Measurements from ENCODE around the gene DEFB125.
A peak's percentile ranks its signal among the peaks of the same experiment; 100 is the strongest.
"Not testable (repeated sequence)": the region's sequence is repeated elsewhere in the genome, so short reads cannot be mapped to it uniquely, and the experiment has no call there.

DEFB125 gene, protein sequence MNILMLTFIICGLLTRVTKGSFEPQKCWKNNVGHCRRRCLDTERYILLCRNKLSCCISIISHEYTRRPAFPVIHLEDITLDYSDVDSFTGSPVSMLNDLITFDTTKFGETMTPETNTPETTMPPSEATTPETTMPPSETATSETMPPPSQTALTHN

DNA sequence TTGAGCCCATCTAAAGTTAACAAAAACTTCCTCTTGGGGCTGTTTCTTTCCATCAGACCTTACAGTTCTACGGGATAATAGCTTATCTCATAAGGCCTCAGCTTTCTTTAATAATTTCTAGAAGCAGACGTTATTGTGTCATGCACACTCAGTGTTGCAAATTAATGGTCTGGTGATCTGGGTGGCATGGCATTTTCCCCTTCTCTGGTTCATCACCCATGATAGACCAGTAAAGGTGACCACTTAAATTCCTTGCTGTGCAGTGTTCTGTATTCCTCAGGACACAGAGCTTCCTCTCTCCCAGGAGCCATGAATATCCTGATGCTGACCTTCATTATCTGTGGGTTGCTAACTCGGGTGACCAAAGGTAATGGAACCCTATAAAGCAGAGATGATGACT, at the start of gene DEFB125:
Gene DEFB125 (plus strand): TSS at position 272 of the 400 bp plus-strand sequence. CDS start 38 bp downstream, at position 310.
- DNase-seq (ENCODE audit: low spot score) = no peak
- no peak for FAIRE-seq

DNA sequence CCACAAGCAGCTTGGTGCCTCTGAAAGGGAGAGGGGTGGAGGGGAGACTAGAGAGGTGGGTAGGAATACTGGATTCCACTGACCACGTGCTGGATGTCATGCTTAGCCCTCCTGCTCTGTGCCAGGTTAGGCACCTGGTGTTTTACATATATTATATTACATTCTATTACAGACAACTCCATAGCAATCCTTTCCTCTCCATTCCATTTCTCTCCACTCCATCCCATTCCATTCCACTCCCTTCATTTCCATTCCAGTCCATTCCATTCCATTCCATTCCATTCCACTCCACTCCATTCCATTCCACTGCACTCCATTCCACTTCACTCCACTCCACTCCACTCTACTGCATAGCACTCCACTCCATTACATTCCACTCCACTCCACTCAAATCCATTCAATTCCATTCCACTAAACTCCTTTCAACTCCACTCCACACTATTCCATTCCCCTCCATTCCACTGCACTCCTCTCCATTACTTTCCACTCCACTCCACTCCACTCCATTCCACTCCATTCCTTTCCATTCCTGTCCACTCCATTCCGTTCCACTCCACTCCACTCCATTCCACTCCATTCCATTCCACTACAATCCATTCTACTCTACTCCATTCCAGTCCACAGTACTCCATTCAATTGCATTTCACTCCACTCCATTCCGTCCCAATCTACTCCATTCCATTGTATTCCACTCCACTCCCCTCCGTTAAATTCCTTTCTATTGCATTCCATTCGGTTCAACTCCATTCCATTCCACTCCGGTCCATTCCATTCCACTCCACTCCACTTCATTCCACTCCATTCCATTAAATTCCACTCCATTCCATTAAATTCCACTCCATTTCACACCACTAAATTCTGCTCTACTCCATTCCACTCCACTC, 27.2 kb upstream of the DEFB125 start:
- FAIRE-seq = no peak
- DNase-seq (ENCODE audit: low spot score) = no peak

DNA sequence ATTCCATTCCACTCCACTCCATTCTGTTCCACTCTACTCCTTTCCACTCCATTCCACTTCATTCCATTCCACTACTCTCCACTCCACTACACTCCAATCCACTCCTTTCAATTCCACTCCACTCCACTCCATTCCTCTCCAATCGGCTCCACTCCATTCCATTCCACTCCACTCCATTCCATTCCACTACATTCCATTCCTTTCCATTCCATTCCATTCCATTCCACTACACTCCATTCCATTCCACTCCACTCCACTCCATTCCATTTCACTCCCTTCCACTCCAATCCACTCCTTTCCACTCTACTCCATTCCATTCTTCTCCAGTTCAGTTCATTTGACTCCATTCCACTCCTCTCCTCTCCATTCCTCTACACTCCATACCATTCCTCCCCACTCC, 26.2 kb upstream of the DEFB125 start:
- FAIRE-seq (no peak), DNase-seq (ENCODE audit: low spot score) (no peak)

DNA sequence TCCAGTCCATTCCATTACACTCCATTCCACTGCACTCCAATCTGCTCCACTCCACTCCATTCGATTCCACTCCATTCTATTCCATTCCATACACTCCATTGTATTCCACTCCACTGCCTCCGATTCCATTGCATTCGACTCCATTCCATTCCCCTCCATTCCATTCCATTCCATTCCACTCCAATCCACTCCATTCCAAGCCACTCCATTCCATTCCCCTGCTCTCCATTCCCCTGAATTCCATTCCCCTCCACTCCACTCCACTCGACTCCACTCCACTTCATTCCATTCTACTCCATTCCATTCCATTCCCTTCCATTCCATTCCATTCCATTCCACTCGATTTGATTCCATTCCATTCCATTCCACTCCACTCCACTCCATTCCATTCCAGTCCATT, 25.7 kb upstream of the DEFB125 start:
- DNase-seq (ENCODE audit: low spot score) (no peak), FAIRE-seq (no peak)

DNA sequence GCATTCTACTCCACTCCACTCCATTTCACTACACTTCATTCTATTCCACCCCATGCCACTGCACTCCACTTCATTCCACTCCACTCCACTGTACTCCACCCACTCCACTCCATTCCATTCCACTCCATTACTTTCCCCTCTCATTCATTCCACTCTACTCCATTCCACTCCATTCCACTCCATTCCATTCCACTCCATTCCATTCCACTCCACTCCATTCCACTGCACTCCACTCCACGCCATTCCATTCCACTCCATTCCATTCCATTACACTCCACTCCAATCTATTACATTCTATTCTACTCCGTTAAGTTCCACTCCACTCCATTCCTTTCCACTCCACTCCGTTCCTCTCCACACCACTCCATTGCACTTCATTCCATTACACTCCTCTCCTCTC, 25.0 kb upstream of the DEFB125 start:
- FAIRE-seq = no peak

DNA sequence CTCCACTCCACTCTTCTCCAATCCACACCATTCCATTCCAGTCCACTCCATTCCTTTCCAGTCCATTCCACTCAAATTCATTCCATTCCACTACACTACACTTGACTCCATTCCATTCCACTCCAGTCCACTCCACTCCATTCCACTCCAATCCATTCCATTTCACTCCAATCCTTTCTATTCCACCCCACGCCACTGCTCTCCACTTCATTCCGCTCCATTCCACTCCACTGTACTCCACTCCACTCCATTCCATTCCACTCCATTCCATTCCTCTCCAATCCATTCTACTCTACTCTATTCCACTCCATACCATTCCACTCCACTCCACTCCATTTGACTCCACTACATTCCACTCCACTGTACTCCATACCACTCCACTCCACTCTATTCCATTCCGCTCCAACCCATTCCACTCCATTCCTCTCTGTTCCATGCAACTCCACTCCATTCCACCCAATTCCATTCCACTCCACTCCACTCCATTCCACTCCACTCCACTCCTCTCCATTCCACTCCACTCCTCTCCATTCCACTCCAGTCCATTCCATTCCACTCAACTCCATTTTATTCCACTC, 23.4 kb upstream of the DEFB125 start:
- DNase-seq (ENCODE audit: low spot score) (no peak), FAIRE-seq (no peak)

More for the DNA sequence above, 25.0 kb upstream of the DEFB125 start:
- no peak for DNase-seq (ENCODE audit: low spot score)

DNA sequence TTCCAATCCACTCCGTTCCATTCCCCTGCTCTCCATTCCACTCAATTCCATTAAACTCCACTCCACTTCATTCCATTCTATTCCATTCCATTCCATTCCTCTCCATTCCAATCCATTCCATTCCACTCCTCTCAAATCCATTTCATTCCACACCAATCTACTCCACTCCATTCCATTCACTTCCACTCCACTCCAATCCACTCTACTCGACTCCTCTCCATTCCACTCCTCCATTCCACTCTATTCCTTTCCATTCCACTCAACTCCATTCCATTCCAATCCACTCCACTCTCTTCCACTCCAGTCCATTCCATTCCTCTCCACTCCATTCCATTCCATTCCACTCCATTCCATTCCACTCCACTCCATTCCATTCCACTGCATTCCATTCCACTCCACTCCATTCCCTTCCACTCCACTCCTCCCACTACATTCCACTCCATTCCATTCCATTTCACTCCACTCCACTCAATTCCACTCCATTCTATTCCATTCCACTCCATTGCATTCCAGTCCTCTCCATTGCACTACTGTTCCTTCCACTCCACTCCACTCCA, 22.6 kb upstream of the DEFB125 start:
- FAIRE-seq (no peak), DNase-seq (ENCODE audit: low spot score) (no peak)

DNA sequence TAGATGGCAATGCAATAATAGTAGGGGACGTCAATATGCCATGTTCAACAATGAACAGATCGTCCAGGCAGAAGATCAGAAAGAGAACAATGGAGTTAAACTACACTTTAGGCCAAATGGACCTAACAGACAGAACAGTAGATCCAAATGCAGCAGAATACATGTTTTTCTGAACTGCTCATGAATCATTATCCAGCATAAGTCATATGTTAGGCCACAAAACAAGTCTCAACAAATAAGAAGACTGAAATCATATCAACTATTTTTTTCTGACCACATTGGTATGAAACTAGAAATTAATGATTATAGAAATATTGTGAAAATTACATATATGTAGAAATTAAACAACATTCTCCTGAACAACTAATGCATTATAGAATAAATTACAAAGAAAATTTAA, 10.2 kb upstream of the DEFB125 start:
- FAIRE-seq (no peak), DNase-seq (ENCODE audit: low spot score) (no peak)

DNA sequence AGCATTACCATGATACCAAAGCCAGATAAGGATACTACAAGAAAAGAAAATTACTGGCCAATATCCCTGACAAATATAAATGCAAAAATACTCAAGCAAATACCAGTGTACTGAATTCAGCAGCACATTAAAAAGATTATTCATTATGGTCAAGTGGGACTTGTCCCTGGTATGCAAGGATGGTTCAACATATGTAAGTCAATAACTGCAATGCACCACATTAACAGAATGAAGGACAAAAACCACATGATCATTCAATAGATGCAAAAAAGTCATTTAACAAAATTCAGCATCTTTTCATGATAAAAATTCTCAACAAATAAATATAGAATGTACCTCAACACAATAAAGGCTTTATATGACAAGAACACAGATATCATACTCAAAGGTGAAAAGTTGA, 9.1 kb upstream of the DEFB125 start:
- FAIRE-seq = no peak
- no peak for DNase-seq (ENCODE audit: low spot score)

DNA sequence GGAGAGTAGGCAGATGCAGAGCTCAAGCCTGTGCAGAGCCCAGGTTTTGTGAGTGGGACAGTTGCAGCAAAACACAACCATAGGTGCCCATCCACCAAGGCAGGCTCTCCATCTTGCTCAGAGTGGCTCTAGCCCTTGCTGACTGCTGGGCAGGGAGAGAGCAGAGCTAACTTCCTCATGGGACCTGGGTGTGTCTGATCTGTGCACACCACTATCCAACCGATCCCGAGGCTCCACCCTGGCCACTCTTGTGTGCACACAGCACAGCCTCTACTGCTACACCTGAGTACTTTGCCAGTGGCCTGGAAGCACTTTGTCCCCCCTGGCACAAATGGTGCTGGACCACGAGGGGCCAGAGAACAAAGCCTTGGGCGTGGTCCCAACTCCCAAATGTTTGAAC, 7.9 kb upstream of the DEFB125 start:
- no peak for DNase-seq (ENCODE audit: low spot score)
- FAIRE-seq = no peak

DNA sequence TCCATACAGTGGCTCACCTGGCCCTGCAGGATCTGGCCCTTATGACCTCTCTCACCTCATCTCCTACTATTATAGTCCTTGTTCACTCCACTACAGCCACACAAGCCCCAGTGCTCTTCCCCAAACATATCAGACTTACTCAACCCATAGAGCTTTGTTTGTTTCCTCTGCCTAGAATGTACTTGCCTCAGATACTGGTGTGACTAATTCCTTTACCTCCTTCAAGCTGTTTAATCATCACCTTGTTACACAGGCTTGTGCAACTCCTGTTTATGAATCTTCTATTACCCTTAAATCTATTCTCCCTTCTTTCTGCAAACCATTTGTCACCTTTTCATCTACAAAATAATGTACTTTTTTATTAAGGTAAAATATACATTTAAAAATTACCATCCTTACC, 3.2 kb downstream of the DEFB125 start:
- FAIRE-seq = no peak
- no peak for DNase-seq (ENCODE audit: low spot score)

DNA sequence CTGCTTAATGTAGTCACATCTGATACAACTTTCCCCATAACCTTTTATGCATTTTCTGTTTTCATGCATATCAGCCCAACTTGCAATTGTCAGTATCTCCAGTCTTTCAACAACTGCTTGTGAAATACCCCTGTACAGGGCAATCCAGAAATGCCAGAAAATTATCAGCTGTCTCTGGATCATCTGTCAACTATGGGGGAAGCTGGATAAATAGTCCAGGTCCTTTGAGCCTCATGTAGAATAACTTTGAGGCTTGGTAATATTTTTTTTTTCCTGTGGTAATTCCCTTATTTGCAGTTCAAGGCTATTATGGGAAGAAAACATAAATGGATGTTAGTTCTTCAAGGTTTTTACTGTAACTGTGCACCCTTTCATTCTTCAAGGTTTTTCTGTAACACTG, 6.2 kb downstream of the DEFB125 start:
- DNase-seq (ENCODE audit: low spot score) (no peak), FAIRE-seq (no peak)

DNA sequence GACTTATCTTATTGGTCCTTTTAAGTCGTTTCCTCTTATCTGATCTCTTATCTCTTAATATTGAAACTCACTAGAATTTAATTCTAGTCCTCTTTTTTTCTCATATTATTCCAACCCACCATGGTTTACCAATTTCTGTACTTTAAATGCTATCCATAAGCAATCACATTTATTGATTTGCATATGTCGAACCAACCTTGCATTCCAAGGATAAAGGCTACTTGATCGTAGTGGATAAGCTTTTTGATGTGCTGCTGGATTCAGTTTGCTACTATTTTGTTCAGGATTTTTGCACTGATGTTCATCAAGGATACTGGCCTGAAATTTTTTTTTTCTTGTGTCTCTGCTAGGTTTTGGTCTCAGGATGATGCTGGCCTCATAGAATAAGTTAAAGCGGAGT, 7.7 kb downstream of the DEFB125 start:
- DNase-seq (ENCODE audit: low spot score) (no peak), FAIRE-seq (no peak)

DNA sequence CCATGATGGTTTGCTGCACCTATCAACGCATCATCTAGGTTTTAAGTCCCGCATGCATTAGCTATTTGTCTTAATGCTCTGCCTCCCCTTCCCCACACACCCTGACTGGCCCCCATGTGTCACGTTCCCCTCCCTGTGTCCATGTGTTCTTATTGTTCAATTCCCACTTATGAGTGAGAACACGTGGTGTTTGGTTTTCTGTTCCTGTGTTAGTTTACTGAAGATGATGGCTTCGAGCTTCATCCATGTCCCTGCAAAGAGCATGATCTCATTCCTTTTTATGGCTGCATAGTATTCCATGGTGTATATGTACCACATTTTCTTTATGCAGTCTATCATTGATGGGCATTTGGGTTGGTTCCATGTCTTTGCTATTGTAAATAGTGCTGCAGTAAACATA, 10.2 kb downstream of the DEFB125 start:
- DNase-seq (ENCODE audit: low spot score); FAIRE-seq: not testable (repeated sequence)

DNA sequence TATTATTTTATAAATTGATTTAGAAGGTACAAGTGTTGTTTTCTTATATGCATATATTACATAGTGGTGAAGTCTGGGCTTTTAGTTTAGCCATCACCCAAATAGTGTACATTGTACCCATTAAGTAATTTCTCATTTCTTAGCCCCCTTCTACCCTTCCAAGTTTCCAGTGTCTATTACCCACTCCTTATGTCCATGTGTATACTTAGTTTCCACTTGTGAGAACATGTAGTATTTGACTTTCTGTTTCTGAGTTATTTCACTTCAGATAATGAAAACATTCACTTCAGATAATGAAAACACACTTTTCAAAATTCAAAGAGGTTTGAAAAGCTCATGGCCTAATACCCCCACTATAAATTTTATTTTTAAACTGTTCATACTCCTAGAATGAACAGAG, 14.5 kb downstream of the DEFB125 start:
- DNase-seq (ENCODE audit: low spot score) (no peak), FAIRE-seq (no peak)

DNA sequence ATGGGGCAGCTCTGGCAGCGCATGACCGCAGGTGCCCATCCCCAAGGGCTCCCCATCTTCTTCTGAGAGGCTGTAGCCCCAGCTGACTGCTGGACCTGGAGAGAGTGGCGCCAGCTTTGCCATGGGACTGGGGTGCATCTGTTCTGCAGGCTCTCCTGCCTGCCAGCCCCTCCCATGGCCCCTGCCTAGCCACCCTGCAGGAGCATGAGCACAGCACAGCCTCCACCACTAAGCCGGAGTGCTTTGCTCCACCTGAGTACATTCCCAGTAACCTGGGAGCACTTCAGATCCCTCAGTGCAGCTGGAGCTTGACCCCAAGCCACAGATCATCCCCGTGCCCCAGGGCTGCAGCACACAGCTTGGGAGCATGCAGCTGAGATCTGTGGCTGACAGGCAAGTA, 16.0 kb downstream of the DEFB125 start:
- FAIRE-seq (no peak), DNase-seq (ENCODE audit: low spot score) (no peak)

DNA sequence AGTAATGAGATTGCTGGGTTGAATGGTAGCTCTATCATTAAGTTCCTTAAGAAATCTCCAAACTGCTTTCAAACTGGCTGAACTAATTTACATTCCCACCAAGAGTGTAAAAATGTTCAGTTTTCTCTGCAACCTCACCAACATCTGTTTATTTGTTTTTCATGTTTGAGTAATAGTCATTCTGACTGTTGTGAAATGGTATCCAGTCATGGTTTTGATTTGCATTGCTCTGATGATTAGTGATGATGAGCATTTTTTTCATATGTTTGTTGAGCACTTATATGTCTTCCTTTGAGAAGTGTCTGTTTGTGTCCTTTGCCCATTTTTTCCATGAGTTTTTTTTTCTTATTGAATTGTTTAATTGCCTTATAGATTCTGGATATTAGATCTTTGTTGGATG, 24.9 kb downstream of the DEFB125 start:
- FAIRE-seq = no peak
- DNase-seq (ENCODE audit: low spot score) = no peak

DNA sequence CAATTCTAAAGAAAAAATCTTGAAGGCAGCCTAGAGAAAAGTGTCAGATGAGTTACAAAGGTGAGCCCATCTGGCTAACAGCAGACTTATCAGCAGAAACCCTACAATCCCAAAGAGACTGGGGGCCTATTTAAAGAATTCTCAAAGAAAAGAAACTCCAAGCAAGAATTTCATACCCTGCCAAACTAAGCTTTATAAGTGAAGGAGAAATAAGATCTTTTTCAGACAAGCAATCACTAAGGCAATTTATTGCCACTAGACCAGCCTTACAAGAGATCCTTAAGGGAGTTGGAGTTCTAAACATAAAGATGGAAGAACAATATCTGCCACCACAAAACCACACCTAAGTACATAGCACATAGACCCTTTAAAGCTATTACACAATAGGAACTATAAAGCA, 30.0 kb downstream of the DEFB125 start:
- DNase-seq (ENCODE audit: low spot score) (no peak), FAIRE-seq (no peak)

DNA sequence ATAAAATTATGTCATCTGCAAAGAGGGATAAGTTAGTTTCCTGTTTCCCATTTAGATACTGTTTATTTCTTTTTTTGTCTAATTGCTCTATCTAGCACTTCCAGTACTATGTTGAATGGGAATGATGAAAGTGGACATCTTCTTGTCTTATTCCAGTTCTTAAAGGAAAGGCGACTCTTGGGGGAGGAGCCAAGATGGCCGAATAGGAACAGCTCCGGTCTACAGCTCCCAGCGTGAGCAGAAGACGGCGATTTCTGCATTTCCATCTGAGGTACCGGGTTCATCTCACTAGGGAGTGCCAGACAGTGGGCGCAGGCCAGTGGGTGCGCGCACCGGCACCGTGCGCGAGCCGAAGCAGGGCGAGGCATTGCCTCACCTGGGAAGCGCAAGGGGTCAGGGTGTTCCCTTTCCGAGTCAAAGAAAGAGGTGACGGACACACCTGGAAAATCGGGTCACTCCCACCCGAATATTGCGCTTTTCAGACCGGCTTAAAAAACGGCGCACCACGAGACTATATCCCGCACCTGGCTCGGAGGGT, 42.4 kb downstream of the DEFB125 start:
- FAIRE-seq; DNase-seq (ENCODE audit: low spot score): not testable (repeated sequence)

DNA sequence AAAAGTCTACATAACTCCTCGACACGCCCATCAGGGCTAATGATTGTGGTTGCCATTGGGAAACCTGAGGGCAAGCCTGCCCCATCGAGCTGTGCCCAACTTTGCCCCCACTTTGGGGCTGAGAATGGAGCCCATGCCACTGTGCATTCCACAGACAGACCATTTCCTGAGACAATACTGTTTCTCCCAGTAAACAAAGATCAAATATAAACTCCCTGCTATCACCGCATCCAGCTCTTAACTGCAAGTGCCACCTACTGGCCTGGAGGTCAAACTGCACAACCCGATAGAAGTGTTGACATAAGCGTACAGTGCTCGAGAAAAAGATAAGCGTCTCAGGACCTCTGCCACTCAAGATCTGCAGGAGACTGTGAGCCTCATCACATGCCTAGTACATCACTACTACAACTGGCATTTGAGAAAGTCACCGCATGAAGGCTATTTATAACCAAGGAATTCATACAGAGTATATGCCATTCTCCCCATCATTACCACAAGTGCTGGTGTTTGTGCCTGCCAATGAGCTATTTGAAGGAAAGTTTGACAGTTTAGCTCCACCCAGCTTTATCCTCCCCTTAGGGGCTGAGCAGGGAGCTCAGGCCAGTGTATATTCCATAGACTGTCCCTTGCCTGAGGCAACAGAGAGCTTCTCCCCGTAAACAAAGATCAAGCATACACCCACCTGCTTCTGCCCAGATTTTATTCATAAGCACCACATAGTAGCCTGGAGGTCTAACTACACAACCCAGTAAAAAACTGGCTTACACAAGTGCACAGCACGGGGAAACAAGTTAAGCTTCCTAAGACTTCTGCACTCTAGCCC, 50.4 kb downstream of the DEFB125 start:
- DNase-seq (ENCODE audit: low spot score) = peak; percentile 6
- no peak for FAIRE-seq

DNA sequence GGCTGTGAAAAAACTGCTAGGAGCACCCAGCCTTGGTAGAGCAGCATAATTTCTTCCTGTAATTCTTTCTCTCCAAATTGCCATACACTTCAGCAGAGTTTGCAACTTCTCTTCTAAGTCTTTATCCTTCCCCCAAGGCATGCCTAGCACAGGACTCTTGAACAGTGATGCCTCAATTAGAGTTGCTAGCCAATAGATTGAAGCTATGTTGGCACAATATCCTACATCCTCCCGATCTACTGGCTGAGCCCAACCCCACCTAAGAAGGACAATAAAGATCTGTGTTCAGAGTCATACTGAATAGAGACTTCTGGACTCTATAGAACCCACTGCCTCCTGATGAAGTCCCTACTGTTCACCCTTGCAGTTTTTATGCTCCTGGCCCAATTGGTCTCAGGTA, 54.8 kb downstream of the DEFB125 start, which contains the start of gene DEFB126:
Gene DEFB126 (plus strand): TSS at position 301 of the 400 bp plus-strand sequence. CDS start 39 bp downstream, at position 340.
- FAIRE-seq (no peak), DNase-seq (ENCODE audit: low spot score) (no peak)

All from urothelium cell line (cell line).